ENCODE measurements around the gene ELOVL6. TPM values are rescaled to one million over a fixed set of nuclear protein-coding genes. Genes with fewer than 3 reads are reported as not detected.

Gene ELOVL6
- polyA plus RNA-seq, 1 donor from 2014 or later = 21.3 TPM

- TF ChIP-seq REST (IDR thresholded peaks at IDR 0.05; ENCODE audit: borderline replicate concordance) (no peak), TAF1 (IDR thresholded peaks at IDR 0.05; ENCODE audit: low read depth) (no peak), EP300 (conservative IDR thresholded peaks at IDR 0.05; ENCODE audit: poor library complexity, severe bottlenecking) (no peak), RAD21 (conservative IDR thresholded peaks at IDR 0.05) (no peak), EZH2 (IDR thresholded peaks at IDR 0.05; ENCODE audit: borderline replicate concordance, insufficient read depth, low read length, poor library complexity, severe bottlenecking) (no peak), SMC3 (conservative IDR thresholded peaks at IDR 0.05; ENCODE audit: poor library complexity) (no peak), POLR2AphosphoS5 (IDR thresholded peaks at IDR 0.05) (no peak), MXI1 (conservative IDR thresholded peaks at IDR 0.05; ENCODE audit: poor library complexity, severe bottlenecking) (no peak)
- TF ChIP-seq, protein P1, sequence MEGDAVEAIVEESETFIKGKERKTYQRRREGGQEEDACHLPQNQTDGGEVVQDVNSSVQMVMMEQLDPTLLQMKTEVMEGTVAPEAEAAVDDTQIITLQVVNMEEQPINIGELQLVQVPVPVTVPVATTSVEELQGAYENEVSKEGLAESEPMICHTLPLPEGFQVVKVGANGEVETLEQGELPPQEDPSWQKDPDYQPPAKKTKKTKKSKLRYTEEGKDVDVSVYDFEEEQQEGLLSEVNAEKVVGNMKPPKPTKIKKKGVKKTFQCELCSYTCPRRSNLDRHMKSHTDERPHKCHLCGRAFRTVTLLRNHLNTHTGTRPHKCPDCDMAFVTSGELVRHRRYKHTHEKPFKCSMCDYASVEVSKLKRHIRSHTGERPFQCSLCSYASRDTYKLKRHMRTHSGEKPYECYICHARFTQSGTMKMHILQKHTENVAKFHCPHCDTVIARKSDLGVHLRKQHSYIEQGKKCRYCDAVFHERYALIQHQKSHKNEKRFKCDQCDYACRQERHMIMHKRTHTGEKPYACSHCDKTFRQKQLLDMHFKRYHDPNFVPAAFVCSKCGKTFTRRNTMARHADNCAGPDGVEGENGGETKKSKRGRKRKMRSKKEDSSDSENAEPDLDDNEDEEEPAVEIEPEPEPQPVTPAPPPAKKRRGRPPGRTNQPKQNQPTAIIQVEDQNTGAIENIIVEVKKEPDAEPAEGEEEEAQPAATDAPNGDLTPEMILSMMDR (IDR thresholded peaks at IDR 0.05; ENCODE audit: poor library complexity, severe bottlenecking) = no peak
- no peak overlapping the region for H3K4me3 ChIP-seq (ENCODE audit: low read length)
- H3K36me3 ChIP-seq (ENCODE audit: insufficient read depth, low read length) = no peaks in the 10 kb centered on the region
- H3K79me2 ChIP-seq (replicated peaks; ENCODE audit: insufficient read depth, low read length) = no peaks in the 10 kb centered on the region
- H3K27me3 ChIP-seq (ENCODE audit: insufficient read depth, low read depth, low read length) = no peaks in the 10 kb centered on the region
- no peak overlapping the region for H3K9ac ChIP-seq (ENCODE audit: low read length)
- H3K4me2 ChIP-seq (ENCODE audit: low read length) = no peak overlapping the region
- H2AFZ ChIP-seq (ENCODE audit: low read depth, low read length) = no peak overlapping the region
- H4K20me1 ChIP-seq (ENCODE audit: insufficient read depth) = no peaks in the 10 kb centered on the region
- H3K27ac ChIP-seq (ENCODE audit: low read length) = no peak overlapping the region
- H3K9me3 ChIP-seq (ENCODE audit: low read length) = no peaks in the 10 kb centered on the region
- H3F3A ChIP-seq (ENCODE audit: insufficient read depth, low read length, poor library complexity, severe bottlenecking) = no peaks in the 10 kb centered on the region
- H3K9me2 ChIP-seq (ENCODE audit: insufficient read depth, low read length) = no peaks in the 10 kb centered on the region
Observed at GRCh38 chr4:110075891-110076290, 122.5 kb downstream of the ELOVL6 start.

DNA sequence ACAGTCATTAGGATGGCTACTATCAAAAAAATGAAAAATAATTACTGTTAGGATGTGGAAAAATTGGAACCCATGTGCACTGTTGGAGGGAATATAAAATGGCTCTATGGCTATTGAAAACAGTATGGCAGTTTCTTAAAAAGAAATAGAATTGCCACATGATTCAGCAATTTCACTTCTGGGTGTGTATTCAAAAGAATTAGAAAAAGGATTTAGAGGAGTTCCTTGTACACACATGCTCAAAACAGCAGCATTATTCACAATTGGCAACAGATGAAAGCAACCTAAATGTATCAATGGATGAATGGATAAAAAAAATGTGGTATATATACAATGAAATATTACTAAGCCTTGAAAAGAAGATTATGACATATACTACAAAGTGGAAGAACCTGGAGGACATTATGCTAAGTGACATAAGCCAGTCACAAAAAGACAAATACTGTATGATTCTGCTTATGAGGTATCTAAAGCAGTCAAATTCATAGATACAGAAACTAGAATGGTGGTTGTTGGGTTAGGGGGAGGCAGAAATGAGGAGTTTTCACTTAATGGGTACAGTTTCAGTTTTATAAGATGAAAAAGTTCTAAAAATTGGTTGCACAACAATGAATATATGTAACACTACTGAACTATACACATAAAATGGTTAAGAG, 123.2 kb downstream of the ELOVL6 start:
- H3F3A ChIP-seq (ENCODE audit: insufficient read depth, low read length, poor library complexity, severe bottlenecking) = no peaks in the 10 kb centered on the region
- no peaks in the 10 kb centered on the region for H4K20me1 ChIP-seq (ENCODE audit: insufficient read depth)
- H3K36me3 ChIP-seq (ENCODE audit: insufficient read depth, low read length) = no peaks in the 10 kb centered on the region
- TF ChIP-seq REST (IDR thresholded peaks at IDR 0.05; ENCODE audit: borderline replicate concordance) (no peak), RAD21 (conservative IDR thresholded peaks at IDR 0.05) (no peak), EZH2 (IDR thresholded peaks at IDR 0.05; ENCODE audit: borderline replicate concordance, insufficient read depth, low read length, poor library complexity, severe bottlenecking) (no peak)
- no peaks in the 10 kb centered on the region for H3K79me2 ChIP-seq (replicated peaks; ENCODE audit: insufficient read depth, low read length)
- no peaks in the 10 kb centered on the region for H3K9me3 ChIP-seq (ENCODE audit: low read length)
- no peak overlapping the region for H3K9ac ChIP-seq (ENCODE audit: low read length)
- H3K9me2 ChIP-seq (ENCODE audit: insufficient read depth, low read length) = no peaks in the 10 kb centered on the region
- H3K27me3 ChIP-seq (ENCODE audit: insufficient read depth, low read depth, low read length) = no peaks in the 10 kb centered on the region
- no peak overlapping the region for H3K4me2 ChIP-seq (ENCODE audit: low read length)
- no peak overlapping the region for H3K4me3 ChIP-seq (ENCODE audit: low read length)
- no peak overlapping the region for H3K27ac ChIP-seq (ENCODE audit: low read length)
- H2AFZ ChIP-seq (ENCODE audit: low read depth, low read length) = no peak overlapping the region
